ENCODE measurements around the gene ZSCAN12.
"Not testable (repeated sequence)": the region's sequence is repeated elsewhere in the genome, so short reads cannot be mapped to it uniquely, and the experiment has no call there.

Gene ZSCAN12

DNA sequence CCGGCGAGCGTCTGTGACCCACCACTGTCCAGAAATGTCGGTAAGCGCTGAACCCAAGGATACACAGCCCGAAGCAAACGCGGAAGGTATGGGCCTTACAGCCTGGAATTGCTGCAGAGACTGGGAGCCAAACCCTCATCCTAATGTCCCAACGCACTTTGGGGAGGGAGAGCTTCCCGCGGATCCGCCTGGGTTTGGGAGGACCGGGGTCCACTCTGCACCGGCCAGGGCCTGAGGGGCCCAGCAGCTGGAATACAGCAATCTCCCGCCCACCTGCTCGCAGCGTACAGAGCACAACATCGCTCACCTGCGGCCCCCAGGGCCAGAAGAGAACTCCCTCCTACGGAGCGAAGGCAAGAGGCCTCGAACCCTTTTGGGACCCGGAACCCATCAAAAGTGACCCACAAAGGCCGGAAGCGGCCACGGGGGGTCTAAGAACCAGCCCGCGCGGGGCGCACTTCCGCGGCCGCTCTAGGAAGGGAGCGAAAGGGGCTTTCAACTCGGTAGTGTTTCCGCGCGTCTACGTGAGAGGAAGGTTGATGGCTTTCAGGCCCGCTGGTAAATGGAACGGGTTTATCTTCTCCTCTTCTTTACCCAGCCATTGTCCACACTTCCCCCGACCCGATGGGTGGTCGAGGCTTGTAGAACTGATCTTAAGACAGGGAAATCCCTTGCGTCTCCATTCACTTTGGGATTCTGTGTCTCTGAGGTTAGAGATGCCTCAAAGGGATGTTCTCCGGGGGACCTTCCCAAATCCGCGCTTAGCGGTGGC, at the start of gene ZSCAN12:
TSS of gene ZSCAN12 (minus strand) at position 398 of the 772 bp plus-strand sequence. CDS start 1,342 bp downstream, outside the sequence.
- peak; percentile 65 to 71 for DNase-seq (ENCODE audit: low read depth in 1 of 2, low spot score in 1 of 2)

DNA sequence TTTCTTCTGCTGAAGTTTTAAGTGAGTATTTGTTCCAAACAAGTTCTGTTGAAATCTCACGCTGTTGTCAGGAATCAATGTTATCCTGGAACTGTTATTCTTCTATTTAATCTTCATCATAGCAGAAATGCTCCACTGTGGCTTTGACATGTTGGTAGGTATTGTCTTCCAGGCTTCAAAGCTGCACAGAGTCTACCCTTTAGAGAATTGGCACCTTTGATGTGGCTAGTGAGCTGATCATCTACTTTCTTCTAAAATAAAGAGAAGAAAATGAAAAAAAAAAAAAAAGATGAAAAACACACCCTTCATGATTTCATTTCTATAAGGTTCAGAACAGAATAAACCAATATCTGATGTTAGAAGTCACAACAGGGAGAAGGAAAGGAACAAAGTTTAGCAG, 49.5 kb upstream of the ZSCAN12 start:
- DNase-seq (ENCODE audit: low read depth in 1 of 2, low spot score in 1 of 2) = no peak

DNA sequence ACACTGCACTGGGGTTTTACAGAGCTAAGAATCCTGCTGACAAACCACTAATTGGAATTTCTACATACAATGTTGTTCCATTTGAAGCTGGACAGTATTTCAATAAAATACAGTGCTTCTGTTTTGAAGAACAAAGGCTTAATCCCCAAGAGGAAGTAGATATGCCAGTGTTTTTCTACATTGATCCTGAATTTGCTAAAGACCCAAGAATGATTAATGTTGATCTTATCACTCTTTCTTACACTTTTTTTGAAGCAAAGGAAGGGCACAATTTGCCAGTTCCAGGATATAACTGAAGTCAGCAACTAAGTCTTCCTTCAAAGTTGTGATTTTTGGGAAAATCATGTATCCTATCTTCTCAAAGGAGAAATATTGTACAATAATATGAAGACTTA, 48.0 kb upstream of the ZSCAN12 start:
- not testable (repeated sequence) for DNase-seq (ENCODE audit: low read depth in 1 of 2, low spot score in 1 of 2)

DNA sequence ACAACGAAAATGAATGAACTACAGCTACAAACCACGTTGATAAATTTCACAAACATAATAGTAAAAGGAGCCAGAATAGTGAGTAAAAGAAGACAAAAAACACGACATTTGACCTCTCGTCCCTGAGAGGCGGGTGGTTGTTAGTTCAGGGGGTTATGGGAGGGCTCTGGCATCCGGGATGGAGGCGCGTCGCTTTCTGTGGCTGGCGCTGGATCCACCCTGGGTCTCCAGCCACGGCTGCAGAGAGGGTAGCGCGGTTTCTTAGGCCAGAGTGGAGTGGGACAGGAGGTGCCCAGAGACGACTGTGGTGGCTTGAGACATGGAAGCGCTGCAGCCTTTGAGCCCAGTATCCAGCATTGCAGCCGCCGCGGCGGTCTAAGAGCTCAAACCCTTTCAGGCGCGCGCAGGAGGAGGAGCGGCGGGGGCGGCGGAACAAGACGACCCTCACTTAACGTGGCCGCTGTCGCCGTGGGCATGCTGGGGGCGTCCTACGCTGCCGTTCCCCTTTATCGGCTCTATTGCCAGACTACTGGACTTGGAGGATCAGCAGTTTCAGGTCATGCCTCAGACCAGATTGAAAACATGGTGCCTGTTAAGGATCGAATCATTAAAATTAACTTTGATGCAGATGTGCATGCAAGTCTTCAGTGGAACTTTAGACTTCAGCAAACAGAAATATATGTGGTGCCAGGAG, 47.4 kb upstream of the ZSCAN12 start:
- DNase-seq (ENCODE audit: low read depth in 1 of 2, low spot score in 1 of 2) = no peak

DNA sequence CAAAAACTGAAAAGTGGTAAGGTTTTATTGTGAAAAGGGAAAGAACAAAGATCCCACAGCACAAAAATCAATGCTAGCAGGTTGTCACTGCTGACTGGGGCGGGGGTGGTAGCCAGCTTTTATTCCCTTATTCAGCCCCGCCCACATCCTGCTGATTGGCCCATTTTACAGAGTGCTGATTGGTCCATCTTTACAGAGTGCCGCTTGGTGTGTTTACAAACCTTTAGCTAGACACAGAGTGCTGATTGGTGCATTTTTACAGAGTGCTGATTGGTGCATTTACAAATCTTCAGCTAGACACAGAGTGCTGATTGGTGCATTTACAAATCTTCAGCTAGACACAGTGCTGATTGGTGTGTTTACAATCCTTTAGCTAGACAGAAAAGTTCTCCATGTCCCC, 45.2 kb upstream of the ZSCAN12 start:
- DNase-seq (ENCODE audit: low read depth in 1 of 2, low spot score in 1 of 2) = not testable (repeated sequence)

DNA sequence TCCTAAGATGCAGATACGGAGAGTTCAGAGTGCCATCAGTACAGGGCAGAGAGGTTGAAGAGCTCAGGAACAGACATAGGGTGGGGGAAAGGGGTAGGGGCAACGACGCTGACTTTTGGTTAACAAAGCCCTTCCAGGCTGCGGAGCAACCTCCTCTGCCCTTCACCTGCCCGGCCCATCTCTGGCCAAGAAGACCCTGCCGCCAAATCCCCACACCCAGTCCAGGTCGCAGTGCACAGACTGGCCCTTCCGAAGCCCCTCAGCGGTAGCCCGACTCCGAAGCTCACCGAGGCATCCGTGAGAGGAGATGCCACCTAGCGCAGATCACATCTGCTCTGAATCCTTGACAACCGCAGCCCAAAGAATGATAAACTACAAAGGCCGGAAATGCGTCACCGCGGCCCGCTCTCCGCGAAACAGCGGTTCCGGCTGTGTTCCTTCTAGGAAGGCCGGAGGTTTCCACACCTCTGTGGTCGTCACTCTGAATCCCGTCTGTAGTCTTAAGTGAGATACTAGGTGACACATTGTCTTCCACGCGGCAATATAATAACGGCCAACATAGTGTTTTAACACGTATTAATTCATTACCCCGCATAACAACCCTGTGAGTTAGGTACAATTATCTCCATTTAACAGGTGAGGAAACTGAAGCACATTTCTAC, 43.7 kb upstream of the ZSCAN12 start, which contains the start of gene ZSCAN23:
TSS of gene ZSCAN23 (minus strand) at position 380 of the 662 bp plus-strand sequence. CDS start 7,225 bp downstream, outside the sequence.
- peak; percentile 57 to 70 for DNase-seq (ENCODE audit: low read depth in 1 of 2, low spot score in 1 of 2)

DNA sequence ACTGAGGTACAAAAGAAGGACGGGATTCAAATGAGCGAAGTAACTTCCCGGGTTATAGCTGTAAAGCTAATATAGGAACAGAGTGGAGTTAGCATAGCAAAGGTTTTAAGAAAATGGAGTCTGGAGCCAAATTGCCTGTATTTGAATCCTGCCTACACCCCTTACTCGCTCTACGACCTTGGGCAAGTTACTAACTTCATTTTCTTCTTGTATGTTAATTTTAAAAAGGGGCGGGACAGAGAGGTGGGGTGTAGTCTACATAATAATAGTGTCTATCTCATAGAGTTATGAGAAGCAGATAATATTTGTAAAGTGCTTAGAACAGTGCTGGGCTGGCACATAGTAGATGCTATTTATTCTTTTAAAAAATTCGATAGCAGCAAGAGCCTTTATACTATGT, 43.0 kb upstream of the ZSCAN12 start:
- no peak for DNase-seq (ENCODE audit: low read depth in 1 of 2, low spot score in 1 of 2)

DNA sequence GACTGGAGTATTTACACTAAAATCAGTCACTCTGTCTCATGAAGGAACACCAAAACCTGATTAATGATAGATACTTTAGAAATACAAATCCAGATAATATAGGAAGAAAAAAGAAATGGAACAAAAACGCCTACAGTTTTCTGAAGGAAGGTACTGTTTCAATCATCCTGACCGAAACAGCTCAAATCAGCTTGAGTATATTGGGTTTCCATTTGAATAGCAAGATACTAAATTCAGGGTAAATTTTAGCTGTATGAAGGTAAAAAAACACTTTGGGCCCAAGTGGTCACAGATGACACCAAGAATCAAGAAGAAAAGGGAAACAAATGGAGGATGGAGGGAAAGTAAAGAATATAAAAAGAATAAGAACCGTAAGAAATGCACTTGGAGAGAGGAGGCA, 36.9 kb upstream of the ZSCAN12 start:
- DNase-seq (ENCODE audit: low read depth in 1 of 2, low spot score in 1 of 2) = no peak

DNA sequence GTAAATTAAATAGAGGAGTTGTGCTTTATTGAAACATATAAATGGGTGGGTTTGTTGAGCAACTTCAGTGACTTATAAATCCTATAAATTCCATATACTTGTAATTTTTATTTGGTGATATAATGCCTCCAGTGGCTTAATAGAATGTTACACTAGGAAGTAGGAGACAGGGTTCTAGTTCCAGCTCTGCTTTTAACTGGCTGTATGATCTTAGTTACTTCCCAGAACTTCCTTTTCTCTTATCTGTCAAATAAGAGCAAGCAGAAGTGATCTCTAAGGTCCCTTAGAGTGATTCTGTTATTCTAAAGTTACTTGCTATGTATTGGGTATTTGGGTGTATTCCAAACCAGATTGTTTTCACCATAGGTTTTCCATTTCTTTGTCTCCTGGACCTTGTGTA, 33.6 kb upstream of the ZSCAN12 start:
- no peak for DNase-seq (ENCODE audit: low read depth in 1 of 2, low spot score in 1 of 2)

DNA sequence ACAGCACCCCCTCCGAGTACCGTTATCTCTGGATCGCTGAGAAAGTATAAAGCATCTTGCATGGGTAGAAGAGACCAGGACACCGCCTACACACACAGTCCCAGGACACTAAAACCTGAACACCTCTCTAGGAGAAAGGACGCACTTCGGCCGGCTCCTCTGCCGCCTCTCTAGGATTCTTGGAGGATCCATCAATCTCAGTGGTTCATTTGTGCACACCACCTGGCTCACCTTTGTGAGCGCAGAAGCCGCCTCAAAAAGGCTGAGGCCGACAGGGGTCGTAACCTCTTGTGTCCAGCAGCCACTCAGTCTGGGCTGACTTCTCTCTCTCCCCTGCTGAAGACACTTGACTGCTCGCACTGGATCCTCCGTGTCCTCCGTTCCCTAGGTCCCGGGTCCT, 30.2 kb upstream of the ZSCAN12 start:
- DNase-seq (ENCODE audit: low read depth in 1 of 2, low spot score in 1 of 2) = no peak

DNA sequence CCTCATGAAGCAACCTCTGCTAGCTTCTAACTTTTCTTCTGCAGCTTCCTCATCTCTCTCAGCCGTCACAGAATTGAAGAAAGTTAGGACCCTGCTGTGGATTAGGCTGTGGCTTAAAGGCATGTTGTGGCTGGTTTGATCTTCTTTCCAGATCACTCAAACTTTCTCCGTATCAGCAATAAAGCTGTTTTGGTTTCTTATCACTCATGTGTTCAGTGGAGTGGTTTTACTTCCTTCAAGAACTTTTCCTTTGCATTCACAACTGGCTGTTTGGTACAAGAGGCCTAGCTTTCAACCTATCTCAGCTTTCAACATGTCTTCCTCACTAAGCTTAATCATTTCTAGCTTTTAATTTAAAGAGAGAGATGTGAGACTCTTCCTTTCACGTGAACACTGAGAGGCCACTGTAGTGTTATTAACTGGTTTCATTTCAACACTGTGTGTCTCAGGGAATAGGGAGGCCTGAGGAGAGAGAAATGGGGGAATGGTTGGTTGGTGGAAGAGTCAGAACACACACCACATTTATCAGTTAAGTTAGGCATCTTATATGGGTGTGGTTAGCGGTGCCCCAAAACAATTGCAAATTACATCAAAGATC, 26.5 kb upstream of the ZSCAN12 start:
- DNase-seq (ENCODE audit: low read depth in 1 of 2, low spot score in 1 of 2) = no peak

DNA sequence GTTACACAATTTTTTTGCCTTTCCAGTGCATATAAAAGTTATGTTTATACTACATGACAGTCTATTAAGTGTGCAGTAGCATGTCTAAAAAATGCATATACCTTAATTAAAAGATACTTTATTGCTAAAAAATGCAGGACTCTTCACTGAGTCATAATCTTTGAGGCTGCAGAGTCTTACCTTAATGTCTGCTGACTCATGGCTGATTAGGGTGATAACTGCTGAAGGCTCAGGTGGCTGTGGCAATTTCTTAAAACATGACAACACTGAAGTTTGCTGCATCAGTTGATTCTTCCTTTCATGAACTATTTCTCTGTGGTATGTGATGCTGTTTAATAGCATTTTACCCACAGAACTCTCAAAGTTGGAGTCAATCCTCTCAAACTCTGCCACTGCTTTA, 24.6 kb upstream of the ZSCAN12 start:
- no peak for DNase-seq (ENCODE audit: low read depth in 1 of 2, low spot score in 1 of 2)

DNA sequence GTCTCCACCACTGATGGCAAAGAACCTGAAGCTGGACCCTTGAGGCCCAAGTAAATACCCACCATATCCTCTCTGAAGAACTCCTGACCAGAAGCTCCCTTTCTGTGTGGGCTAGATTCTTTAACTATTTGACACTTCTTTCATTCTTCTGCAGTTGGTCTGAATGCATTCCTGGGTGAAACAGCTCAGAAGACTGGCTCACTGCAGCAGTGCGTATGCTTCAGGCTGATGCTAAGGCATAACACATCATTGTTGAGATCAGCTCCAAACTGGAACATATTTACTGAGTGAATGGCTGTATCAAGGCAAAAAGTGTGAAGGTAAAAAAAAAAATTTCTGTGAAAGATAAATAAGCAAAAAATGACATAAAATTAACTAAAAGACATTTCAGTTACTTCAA, 24.0 kb upstream of the ZSCAN12 start:
- no peak for DNase-seq (ENCODE audit: low read depth in 1 of 2, low spot score in 1 of 2)

DNA sequence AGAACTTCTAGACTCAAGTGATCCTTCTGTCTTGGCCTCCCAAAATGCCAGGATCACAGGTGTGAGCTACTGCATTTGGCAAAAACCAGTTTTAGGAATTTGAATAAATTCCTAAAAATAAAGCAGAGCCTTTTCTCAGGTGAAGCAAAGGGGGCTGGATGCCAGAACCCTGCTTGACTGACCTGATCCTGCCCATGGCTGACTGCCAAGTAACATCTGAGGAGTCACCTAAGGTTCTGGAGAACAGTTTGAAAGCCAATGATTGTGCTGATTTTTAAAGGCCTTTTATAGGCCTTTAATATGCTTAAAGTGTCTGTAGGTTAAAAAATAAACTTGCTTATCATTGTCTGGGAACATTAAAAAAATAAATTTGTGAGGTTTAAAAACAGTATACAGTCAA, 14.1 kb upstream of the ZSCAN12 start:
- no peak for DNase-seq (ENCODE audit: low read depth in 1 of 2, low spot score in 1 of 2)

DNA sequence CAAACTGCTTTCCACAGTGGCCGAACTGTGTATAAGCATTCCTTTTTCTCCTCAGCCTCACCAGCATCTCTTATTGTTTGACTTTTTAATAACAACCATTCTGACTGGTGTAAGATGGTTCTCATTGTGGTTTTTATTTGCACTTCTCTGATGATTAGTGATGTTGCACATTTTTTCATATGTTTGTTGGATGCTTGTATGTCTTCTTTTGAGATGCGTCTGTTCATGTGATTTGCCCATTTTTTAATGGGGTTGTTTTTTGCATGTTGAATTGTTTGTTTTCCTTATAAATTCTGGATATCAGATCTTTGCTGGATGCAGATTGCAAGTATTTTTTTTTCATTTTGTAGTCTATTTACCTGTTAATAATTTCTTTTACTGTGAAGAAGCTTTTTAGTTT, 11.2 kb upstream of the ZSCAN12 start:
- no peak for DNase-seq (ENCODE audit: low read depth in 1 of 2, low spot score in 1 of 2)

DNA sequence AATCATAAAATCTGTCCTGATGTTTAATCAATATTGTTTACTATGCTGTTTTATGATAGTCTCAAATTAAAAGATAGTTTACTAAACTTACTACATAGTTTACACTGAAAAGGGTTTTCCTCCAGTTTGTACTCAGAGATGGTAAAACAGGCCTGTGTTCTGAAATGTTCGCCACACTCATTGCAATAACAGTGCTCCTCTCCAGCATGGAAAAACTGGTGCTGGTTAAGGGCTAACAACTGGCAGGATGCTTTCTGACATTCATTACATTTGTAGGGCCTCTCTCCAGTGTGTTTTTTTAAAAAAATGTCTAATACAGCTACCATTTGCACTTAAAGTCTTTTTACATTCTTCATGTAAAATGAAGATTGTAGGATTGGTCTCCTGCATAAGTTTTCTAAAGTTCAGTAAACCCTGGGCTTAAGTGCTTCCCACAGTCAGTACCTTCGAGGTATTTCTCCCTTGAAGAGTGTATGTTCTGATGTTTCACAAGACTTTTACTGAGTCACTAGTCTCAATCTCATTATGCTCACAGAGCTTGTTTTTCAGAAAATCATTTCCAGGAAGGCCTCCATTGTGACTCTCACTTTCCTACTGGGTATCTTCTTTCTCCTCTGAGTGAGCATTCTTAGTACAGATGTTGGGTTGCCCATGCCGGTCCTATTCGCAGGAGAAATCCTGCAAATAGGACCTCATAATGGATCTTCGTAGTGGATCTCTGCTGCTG, 8.7 kb upstream of the ZSCAN12 start:
- DNase-seq (ENCODE audit: low read depth in 1 of 2, low spot score in 1 of 2) = no peak

DNA sequence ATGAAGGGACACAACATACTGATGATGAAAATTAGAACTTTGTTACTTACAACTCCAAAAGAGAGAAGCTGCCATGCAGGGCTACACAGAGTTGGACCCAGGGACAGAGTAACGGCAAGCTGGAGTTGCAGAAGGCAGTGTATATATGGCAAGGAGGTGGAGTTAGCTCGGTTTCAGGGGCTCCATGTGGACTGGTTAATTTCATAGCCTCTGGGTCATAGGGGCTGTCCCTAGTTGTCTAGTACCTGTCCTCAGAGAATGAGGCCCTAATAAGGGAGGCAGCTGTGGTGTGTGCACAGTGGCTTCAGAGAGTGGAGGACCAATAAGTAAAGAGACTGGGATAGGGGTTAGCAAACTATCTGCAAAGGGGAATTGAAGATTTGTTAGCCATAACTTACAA, 7.9 kb upstream of the ZSCAN12 start:
- no peak for DNase-seq (ENCODE audit: low read depth in 1 of 2, low spot score in 1 of 2)

DNA sequence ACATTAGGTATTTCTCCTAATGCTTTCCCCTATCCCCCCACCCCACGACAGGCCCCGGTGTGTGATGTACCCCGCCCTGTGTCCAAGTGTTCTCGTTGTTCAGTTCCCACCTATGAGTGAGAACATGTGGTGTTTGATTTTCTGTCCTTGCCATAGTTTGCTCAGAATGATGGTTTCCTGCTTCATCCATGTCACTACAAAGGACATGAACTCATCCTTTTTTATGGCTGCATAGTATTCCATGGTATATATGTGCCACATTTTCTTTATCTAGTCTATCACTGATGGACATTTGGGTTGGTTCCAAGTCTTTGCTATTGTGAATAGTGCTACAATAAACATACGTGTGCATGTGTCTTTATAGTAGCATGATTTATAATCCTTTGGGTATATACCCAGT, 4.4 kb upstream of the ZSCAN12 start:
- not testable (repeated sequence) for DNase-seq (ENCODE audit: low read depth in 1 of 2, low spot score in 1 of 2)

DNA sequence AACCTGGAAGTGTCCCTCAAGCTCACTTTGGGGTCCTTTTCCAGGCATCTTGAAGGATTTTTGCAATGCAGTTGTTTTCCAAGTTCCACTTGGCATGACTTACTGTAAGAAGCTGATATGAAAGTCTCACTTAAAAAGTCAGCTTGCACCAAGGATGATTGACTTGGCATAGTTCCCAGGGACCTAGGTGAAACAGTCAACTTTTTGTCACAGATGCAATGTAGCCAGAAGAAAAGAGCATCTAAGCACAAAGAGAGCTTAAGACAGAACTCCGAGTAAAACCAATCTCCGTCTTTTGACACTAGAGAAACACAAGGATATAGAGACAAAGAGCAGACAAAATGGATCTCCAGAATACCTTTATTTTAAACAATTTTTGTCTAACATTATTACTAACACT, 2.6 kb upstream of the ZSCAN12 start:
- DNase-seq (ENCODE audit: low read depth in 1 of 2, low spot score in 1 of 2) = no peak

DNA sequence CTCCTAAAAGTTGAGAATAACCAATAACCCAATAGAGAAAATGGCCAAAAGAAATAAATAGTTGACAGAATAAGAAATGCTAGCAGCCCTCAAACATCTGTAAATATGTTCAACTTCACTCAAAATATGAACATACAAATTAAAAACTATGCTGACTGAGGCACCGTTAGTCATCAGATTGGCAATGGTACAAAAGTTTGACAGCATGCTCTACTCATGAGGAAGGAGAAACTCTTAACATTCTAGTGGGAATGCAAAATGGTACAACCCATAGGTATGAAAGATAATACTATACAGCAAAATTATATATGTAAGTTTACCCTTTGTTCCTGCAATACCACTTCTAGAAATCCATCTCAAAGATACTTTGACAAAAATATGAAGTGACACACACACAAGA, 1.6 kb upstream of the ZSCAN12 start:
- DNase-seq (ENCODE audit: low read depth in 1 of 2, low spot score in 1 of 2) = no peak

DNA sequence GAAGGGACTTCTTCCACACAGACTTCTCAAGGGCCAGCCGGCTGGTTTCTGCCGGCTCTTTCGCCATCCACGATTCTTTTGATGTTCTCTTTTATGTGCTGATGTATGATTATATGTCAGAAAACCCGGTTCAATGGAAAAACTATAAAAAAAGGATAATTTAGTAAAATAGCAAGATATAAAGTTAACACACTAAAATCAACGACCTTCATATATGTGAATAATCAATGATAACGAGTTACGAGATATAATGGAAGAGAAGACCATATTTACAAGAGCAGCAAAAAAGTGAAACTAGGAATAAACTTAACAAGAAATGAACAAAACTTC, 540 bp upstream of the ZSCAN12 start:
- no peak for DNase-seq (ENCODE audit: low read depth in 1 of 2, low spot score in 1 of 2)

Data from activated T-helper 1 cell treated with anti-CD3 and anti-CD28 coated beads, Interleukin-2, amount 50 U/mL, for 16 hours (primary cell).